ENCODE measurements around the gene RIMBP2.

- TF ChIP-seq CTCF (IDR thresholded peaks at IDR 0.05) (no peak), POLR2A (IDR thresholded peaks at IDR 0.05) (no peak)
These were observed 150.9 kb downstream of the RIMBP2 start for GRCh38 chr12:130565189-130565588.

All from uterus (tissue), 2 donors.